ENCODE results near the gene MSH3.

The MSH3 gene

GRCh38 chr5:80853413-80853812 is 199.0 kb downstream of the MSH3 start:
- TF ChIP-seq GATA2 (IDR thresholded peaks at IDR 0.05; ENCODE audit: low read depth, low read length) (no peak), GATA3 (IDR thresholded peaks at IDR 0.05; ENCODE audit: low read depth, low read length) (no peak)

GRCh38 chr5:80854583-80854982 is 200.1 kb downstream of the MSH3 start:
- TF ChIP-seq GATA2 (IDR thresholded peaks at IDR 0.05; ENCODE audit: low read depth, low read length) (no peak), GATA3 (IDR thresholded peaks at IDR 0.05; ENCODE audit: low read depth, low read length) (no peak)

- TF ChIP-seq GATA2 (IDR thresholded peaks at IDR 0.05; ENCODE audit: low read depth, low read length) (no peak), GATA3 (IDR thresholded peaks at IDR 0.05; ENCODE audit: low read depth, low read length) (no peak)
These were observed 206.6 kb downstream of the MSH3 start for GRCh38 chr5:80860924-80861613.

- TF ChIP-seq GATA3 (IDR thresholded peaks at IDR 0.05; ENCODE audit: low read depth, low read length) (no peak), GATA2 (IDR thresholded peaks at IDR 0.05; ENCODE audit: low read depth, low read length) (no peak)
These were observed 209.3 kb downstream of the MSH3 start for GRCh38 chr5:80863708-80864107.

GRCh38 chr5:80864109-80864508 is 209.7 kb downstream of the MSH3 start:
- TF ChIP-seq GATA3 (IDR thresholded peaks at IDR 0.05; ENCODE audit: low read depth, low read length) (no peak), GATA2 (IDR thresholded peaks at IDR 0.05; ENCODE audit: low read depth, low read length) (no peak)

GRCh38 chr5:80864706-80865435 is 210.4 kb downstream of the MSH3 start:
- TF ChIP-seq GATA3 (IDR thresholded peaks at IDR 0.05; ENCODE audit: low read depth, low read length) (no peak), GATA2 (IDR thresholded peaks at IDR 0.05; ENCODE audit: low read depth, low read length) (no peak)

- TF ChIP-seq GATA3 (IDR thresholded peaks at IDR 0.05; ENCODE audit: low read depth, low read length), result no peak
- TF ChIP-seq GATA2 (IDR thresholded peaks at IDR 0.05; ENCODE audit: low read depth, low read length), result no peak
These were observed 211.1 kb downstream of the MSH3 start for GRCh38 chr5:80865551-80865950.

GRCh38 chr5:80866371-80866770 is 211.9 kb downstream of the MSH3 start:
- TF ChIP-seq GATA3 (IDR thresholded peaks at IDR 0.05; ENCODE audit: low read depth, low read length) (no peak), GATA2 (IDR thresholded peaks at IDR 0.05; ENCODE audit: low read depth, low read length) (no peak)

- no peak for TF ChIP-seq GATA2 (IDR thresholded peaks at IDR 0.05; ENCODE audit: low read depth, low read length)
- TF ChIP-seq GATA3 (IDR thresholded peaks at IDR 0.05; ENCODE audit: low read depth, low read length), result no peak
These were observed 212.8 kb downstream of the MSH3 start for GRCh38 chr5:80867233-80867632.

- TF ChIP-seq GATA3 (IDR thresholded peaks at IDR 0.05; ENCODE audit: low read depth, low read length), result no peak
- no peak for TF ChIP-seq GATA2 (IDR thresholded peaks at IDR 0.05; ENCODE audit: low read depth, low read length)
These were observed 216.0 kb downstream of the MSH3 start for GRCh38 chr5:80870442-80870841.

GRCh38 chr5:80871541-80871961 is 217.1 kb downstream of the MSH3 start:
- no peak for TF ChIP-seq GATA3 (IDR thresholded peaks at IDR 0.05; ENCODE audit: low read depth, low read length)
- no peak for TF ChIP-seq GATA2 (IDR thresholded peaks at IDR 0.05; ENCODE audit: low read depth, low read length)

GRCh38 chr5:80874162-80874561 is 219.7 kb downstream of the MSH3 start:
- TF ChIP-seq GATA2 (IDR thresholded peaks at IDR 0.05; ENCODE audit: low read depth, low read length) (no peak), GATA3 (IDR thresholded peaks at IDR 0.05; ENCODE audit: low read depth, low read length) (no peak)

- TF ChIP-seq GATA3 (IDR thresholded peaks at IDR 0.05; ENCODE audit: low read depth, low read length) (no peak), GATA2 (IDR thresholded peaks at IDR 0.05; ENCODE audit: low read depth, low read length) (no peak)
These were observed 223.1 kb downstream of the MSH3 start for GRCh38 chr5:80877592-80877991.

- TF ChIP-seq GATA3 (IDR thresholded peaks at IDR 0.05; ENCODE audit: low read depth, low read length) (no peak), GATA2 (IDR thresholded peaks at IDR 0.05; ENCODE audit: low read depth, low read length) (no peak)
These were observed 227.3 kb downstream of the MSH3 start for GRCh38 chr5:80881726-80882125.
